ENCODE results near the gene CDC42SE1.

The CDC42SE1 gene

DNA sequence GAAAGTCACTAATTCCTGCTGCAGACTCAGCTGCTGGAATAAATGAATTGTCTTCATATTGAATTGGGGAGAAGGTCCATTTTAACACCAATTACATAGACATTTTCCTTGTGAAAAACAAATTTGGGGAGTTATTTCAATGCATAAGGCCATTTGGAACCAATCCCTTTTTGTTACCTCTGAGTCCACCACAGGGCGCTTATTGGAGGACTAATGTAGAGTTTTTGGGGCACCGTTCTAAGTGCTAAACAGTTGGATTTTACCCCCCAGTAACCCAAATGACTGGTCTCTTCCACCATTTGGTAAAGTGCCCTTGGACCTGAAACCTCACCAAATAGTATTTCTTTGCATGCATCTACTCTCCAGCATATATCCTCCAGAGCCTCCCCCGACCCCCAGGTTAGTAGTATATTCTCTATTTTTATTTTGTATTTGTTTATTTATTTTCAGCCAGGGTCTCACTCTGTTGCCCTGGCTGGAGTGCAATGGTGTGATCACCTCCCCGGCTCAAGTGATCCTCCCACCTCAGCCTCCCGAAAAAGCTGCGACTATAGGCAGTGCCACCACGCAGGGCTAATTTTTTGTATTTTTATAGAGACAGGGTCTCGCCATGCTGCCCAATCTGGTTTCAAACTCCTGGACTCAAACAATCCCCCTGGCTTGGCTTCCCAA is 49.6 kb downstream of the CDC42SE1 start:
- no peak for TF ChIP-seq SPI1 (IDR thresholded peaks at IDR 0.05; ENCODE audit: borderline replicate concordance, low read depth)
- no peak for TF ChIP-seq CTCF (IDR thresholded peaks at IDR 0.05; ENCODE audit: insufficient read depth, low read length)
- TF ChIP-seq POLR2AphosphoS5 (IDR thresholded peaks at IDR 0.05; ENCODE audit: low read depth) = no peak
- H3K4me3 ChIP-seq (replicated peaks; ENCODE audit: insufficient read depth, low read length) = no peak overlapping the region
- DNase-seq (ENCODE audit: low read depth in 1 of 2, low spot score in 1 of 2) = no peak

DNA sequence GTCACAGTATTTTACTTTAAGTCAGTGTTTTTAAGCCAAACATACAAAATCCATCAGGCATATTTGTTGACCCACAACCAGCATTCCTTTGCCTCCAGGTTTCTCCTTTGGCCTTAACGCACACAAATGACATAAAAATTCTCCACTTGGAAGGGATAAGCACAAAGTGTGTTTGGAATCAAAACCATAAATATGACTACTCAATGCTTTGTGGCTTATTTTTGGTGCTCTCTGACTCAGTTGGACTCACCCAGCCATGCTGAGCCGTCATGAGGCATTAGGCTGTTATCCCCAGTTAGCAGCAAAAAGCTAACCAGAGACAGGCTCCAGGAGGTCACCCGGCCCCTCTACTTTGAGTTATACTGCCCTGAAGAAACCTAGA is 50.2 kb downstream of the CDC42SE1 start:
- H3K27me3 ChIP-seq (ENCODE audit: insufficient read depth, poor library complexity, severe bottlenecking) = no peaks in the 10 kb centered on the region
- peak overlapping the region; percentile 91 for H3K27ac ChIP-seq (replicated peaks)
- peak overlapping the region; percentile 63 for H3K4me3 ChIP-seq (replicated peaks; ENCODE audit: insufficient read depth, low read length)
- TF ChIP-seq SPI1 (IDR thresholded peaks at IDR 0.05; ENCODE audit: borderline replicate concordance, low read depth) (no peak), GABPA (IDR thresholded peaks at IDR 0.05; ENCODE audit: low read depth) (no peak), CTCF (IDR thresholded peaks at IDR 0.05; ENCODE audit: insufficient read depth, low read length) (no peak), POLR2AphosphoS5 (IDR thresholded peaks at IDR 0.05; ENCODE audit: low read depth) (no peak)
- TF ChIP-seq, protein P1, sequence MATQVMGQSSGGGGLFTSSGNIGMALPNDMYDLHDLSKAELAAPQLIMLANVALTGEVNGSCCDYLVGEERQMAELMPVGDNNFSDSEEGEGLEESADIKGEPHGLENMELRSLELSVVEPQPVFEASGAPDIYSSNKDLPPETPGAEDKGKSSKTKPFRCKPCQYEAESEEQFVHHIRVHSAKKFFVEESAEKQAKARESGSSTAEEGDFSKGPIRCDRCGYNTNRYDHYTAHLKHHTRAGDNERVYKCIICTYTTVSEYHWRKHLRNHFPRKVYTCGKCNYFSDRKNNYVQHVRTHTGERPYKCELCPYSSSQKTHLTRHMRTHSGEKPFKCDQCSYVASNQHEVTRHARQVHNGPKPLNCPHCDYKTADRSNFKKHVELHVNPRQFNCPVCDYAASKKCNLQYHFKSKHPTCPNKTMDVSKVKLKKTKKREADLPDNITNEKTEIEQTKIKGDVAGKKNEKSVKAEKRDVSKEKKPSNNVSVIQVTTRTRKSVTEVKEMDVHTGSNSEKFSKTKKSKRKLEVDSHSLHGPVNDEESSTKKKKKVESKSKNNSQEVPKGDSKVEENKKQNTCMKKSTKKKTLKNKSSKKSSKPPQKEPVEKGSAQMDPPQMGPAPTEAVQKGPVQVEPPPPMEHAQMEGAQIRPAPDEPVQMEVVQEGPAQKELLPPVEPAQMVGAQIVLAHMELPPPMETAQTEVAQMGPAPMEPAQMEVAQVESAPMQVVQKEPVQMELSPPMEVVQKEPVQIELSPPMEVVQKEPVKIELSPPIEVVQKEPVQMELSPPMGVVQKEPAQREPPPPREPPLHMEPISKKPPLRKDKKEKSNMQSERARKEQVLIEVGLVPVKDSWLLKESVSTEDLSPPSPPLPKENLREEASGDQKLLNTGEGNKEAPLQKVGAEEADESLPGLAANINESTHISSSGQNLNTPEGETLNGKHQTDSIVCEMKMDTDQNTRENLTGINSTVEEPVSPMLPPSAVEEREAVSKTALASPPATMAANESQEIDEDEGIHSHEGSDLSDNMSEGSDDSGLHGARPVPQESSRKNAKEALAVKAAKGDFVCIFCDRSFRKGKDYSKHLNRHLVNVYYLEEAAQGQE (IDR thresholded peaks at IDR 0.05; ENCODE audit: insufficient replicate concordance, low read depth) = no peak
- DNase-seq (ENCODE audit: low read depth in 1 of 2, low spot score in 1 of 2) = no peak

More for the DNA sequence above, 49.6 kb downstream of the CDC42SE1 start:
- Histone ChIP-seq H3K27ac (replicated peaks) (no peak overlapping the region), H3K27me3 (ENCODE audit: insufficient read depth, poor library complexity, severe bottlenecking) (no peaks in the 10 kb centered on the region)

GRCh38 chr1:151008244-151009205 is 50.9 kb downstream of the CDC42SE1 start, which contains the start of gene PRUNE1:
Gene PRUNE1, plus strand, starts transcription at chr1:151008449. Its CDS starts 184 bp downstream, at chr1:151008633.
- H3K27me3 ChIP-seq (ENCODE audit: insufficient read depth, poor library complexity, severe bottlenecking) = no peaks in the 10 kb centered on the region
- peak within 1 kb of the TSS; percentile 91 for H3K27ac ChIP-seq (replicated peaks)
- TF ChIP-seq CTCF (IDR thresholded peaks at IDR 0.05; ENCODE audit: insufficient read depth, low read length) (no peak), SPI1 (IDR thresholded peaks at IDR 0.05; ENCODE audit: borderline replicate concordance, low read depth) (peak; percentile 78), GABPA (IDR thresholded peaks at IDR 0.05; ENCODE audit: low read depth) (peak; percentile 41), POLR2AphosphoS5 (IDR thresholded peaks at IDR 0.05; ENCODE audit: low read depth) (no peak)
- TF ChIP-seq, protein P1 (IDR thresholded peaks at IDR 0.05; ENCODE audit: insufficient replicate concordance, low read depth) = no peak
- H3K4me3 ChIP-seq (replicated peaks; ENCODE audit: insufficient read depth, low read length) = peak within 1 kb of the TSS; percentile 63
- peak; percentile 94 for DNase-seq (ENCODE audit: low read depth in 1 of 2, low spot score in 1 of 2)
